HepG2 (cell line): ENCODE data around the gene PRSS16. TPM values are rescaled to one million over a fixed set of nuclear protein-coding genes. Genes with fewer than 3 reads are reported as not detected.

Experiments
- GABPA ChIP-seq, 2 experiments: IDR thresholded peaks; 2 replicates each; pipeline ENCODE4 v1.6.1; 2011 to 2016; ENCODE audit warnings: low read depth in 2 of 2, low read length in 1 of 2, missing biosample characterization in 1 of 2, missing genetic modification characterization in 1 of 2
- HNF4A ChIP-seq: sonication (generic); formaldehyde crosslinking; IDR thresholded peaks from 2 replicates; pipeline ENCODE4 v1.4.0; 2020; ENCODE audit warnings: missing genetic modification reagents
- HNRNPH1 ChIP-seq: fragments of 200-400 bp; formaldehyde crosslinking; optimal IDR thresholded peaks from 2 replicates; pipeline ENCODE3; 2017; ENCODE audit warnings: mild to moderate bottlenecking, low read depth, low read length
- HOXA9 ChIP-seq: sonication (generic); formaldehyde crosslinking; IDR thresholded peaks from 2 replicates; pipeline ENCODE4 v1.8.1; 2022; ENCODE audit warnings: missing genetic modification reagents, mild to moderate bottlenecking, moderate library complexity, borderline replicate concordance
- JARID2 ChIP-seq: sonication (generic); formaldehyde crosslinking; IDR thresholded peaks from 2 replicates; pipeline ENCODE4 v1.8.1; 2023; ENCODE audit warnings: missing genetic modification reagents, inconsistent platforms; ENCODE audit not compliant: insufficient replicate concordance
- MATR3 ChIP-seq: sonication (generic); formaldehyde crosslinking; IDR thresholded peaks from 2 replicates; pipeline ENCODE4 v1.4.0; 2020; ENCODE audit warnings: missing genetic modification reagents
- MZF1 ChIP-seq: sonication (generic); formaldehyde crosslinking; IDR thresholded peaks from 2 replicates; pipeline ENCODE4 v1.8.1; 2023; ENCODE audit warnings: mild to moderate bottlenecking, missing genetic modification reagents, borderline replicate concordance
- NFE2L1 ChIP-seq: sonication (generic); formaldehyde crosslinking; IDR thresholded peaks from 2 replicates; pipeline ENCODE4 v1.4.0; 2020; ENCODE audit warnings: missing genetic modification reagents, mild to moderate bottlenecking, borderline replicate concordance
- NFKBIZ ChIP-seq: IDR thresholded peaks from 2 replicates; pipeline ENCODE4 v1.6.1; 2018; ENCODE audit warnings: missing genetic modification reagents, missing compliant biosample characterization
- PRPF4 ChIP-seq: fragments of 200-400 bp; formaldehyde crosslinking; IDR thresholded peaks from 2 replicates; pipeline ENCODE4 v1.6.1; 2016; ENCODE audit warnings: low read length, low read depth; ENCODE audit not compliant: poor library complexity, severe bottlenecking
- TRIM24 ChIP-seq: sonication (generic); formaldehyde crosslinking; IDR thresholded peaks from 2 replicates; pipeline ENCODE4 v1.8.0; 2022; ENCODE audit warnings: mild to moderate bottlenecking, missing genetic modification reagents
- ZFP1 ChIP-seq: IDR thresholded peaks from 2 replicates; pipeline ENCODE4 v1.6.1; 2016
- ZFP37 ChIP-seq: sonication (generic); formaldehyde crosslinking; IDR thresholded peaks from 2 replicates; pipeline ENCODE4 v1.4.0; 2020; ENCODE audit warnings: missing genetic modification reagents, borderline replicate concordance
- ZMYM2 ChIP-seq: sonication (generic); formaldehyde crosslinking; IDR thresholded peaks from 2 replicates; pipeline ENCODE4 v1.8.0; 2022; ENCODE audit warnings: mild to moderate bottlenecking, missing genetic modification reagents
- ZNF350 ChIP-seq: sonication (generic); formaldehyde crosslinking; IDR thresholded peaks from 2 replicates; pipeline ENCODE4 v1.4.0; 2020; ENCODE audit warnings: mild to moderate bottlenecking, low read depth, missing genetic modification reagents, borderline replicate concordance
- ZNF496 ChIP-seq: sonication (generic); formaldehyde crosslinking; IDR thresholded peaks from 2 replicates; pipeline ENCODE4 v1.8.1; 2023; ENCODE audit warnings: mild to moderate bottlenecking, moderate library complexity, missing genetic modification reagents; ENCODE audit not compliant: insufficient replicate concordance
- ZNF569 ChIP-seq: sonication (generic); formaldehyde crosslinking; IDR thresholded peaks from 2 replicates; pipeline ENCODE4 v1.5.0; 2020; ENCODE audit warnings: mild to moderate bottlenecking, missing genetic modification reagents, moderate library complexity, borderline replicate concordance
- ZNF570 ChIP-seq: sonication (generic); formaldehyde crosslinking; IDR thresholded peaks from 2 replicates; pipeline ENCODE4 v1.4.0; 2020; ENCODE audit warnings: mild to moderate bottlenecking, missing genetic modification reagents, borderline replicate concordance
- ZNF670 ChIP-seq: sonication (generic); formaldehyde crosslinking; IDR thresholded peaks from 2 replicates; pipeline ENCODE4 v1.8.0; 2022; ENCODE audit warnings: mild to moderate bottlenecking, missing genetic modification reagents, borderline replicate concordance
- ZNF672 ChIP-seq: sonication (generic); formaldehyde crosslinking; IDR thresholded peaks from 2 replicates; pipeline ENCODE4 v1.8.1; 2022; ENCODE audit warnings: missing genetic modification reagents
- polyA plus RNA-seq, 8 experiments: library from polyadenylated mRNA; depleted of rRNA in 3 of 8; stranded (reverse) in 7 of 8; unstranded in 1 of 8; fragments of >200 nt; fragmentation: Illumina TruSeq in 4 of 8; extraction: Trizol in 4 of 8; gene quantifications; 2 replicates each; pipeline versions ENCODE4 v1.2.1 to v1.2.3, GENCODE V29; 2011 to 2016; ENCODE audit warnings: low read depth in 4 of 8, missing spikeins in 1 of 8, mixed read lengths in 1 of 8; ENCODE audit not compliant: insufficient read depth in 1 of 8
- total RNA-seq, 5 experiments: library from RNA; depleted of rRNA; stranded (reverse); fragments of >200 nt; fragmentation: Illumina TruSeq; extraction: Trizol; gene quantifications; 2 replicates each; pipeline ENCODE4 v1.2.3, GENCODE V29; 2016; ENCODE audit warnings: low read depth in 1 of 5
- TF ChIP-seq, protein P1 (sequence below): sonication (generic); formaldehyde crosslinking; IDR thresholded peaks from 2 replicates; pipeline ENCODE4 v1.4.0; 2020; ENCODE audit warnings: missing genetic modification reagents
- TF ChIP-seq, protein P2 (sequence below): sonication (generic); formaldehyde crosslinking; IDR thresholded peaks from 2 replicates; pipeline ENCODE4 v1.5.0; 2020; ENCODE audit warnings: missing genetic modification reagents, mild to moderate bottlenecking, borderline replicate concordance
- TF ChIP-seq, protein P3 (sequence below), 2 experiments: sonication (generic) in 1 of 2; formaldehyde crosslinking in 1 of 2; IDR thresholded peaks; 2 replicates each; pipeline versions ENCODE4 v1.4.0 to v1.6.1; 2018 to 2020; ENCODE audit warnings: missing genetic modification reagents in 2 of 2, borderline replicate concordance in 1 of 2, low read depth in 1 of 2, mild to moderate bottlenecking in 1 of 2, missing biosample characterization in 1 of 2

Gene PRSS16
- total and polyA plus RNA-seq, 2 of the 13 experiments (the other 11 are each of a cell fraction or from before 2014, with no cell fraction given) = not detected

DNA sequence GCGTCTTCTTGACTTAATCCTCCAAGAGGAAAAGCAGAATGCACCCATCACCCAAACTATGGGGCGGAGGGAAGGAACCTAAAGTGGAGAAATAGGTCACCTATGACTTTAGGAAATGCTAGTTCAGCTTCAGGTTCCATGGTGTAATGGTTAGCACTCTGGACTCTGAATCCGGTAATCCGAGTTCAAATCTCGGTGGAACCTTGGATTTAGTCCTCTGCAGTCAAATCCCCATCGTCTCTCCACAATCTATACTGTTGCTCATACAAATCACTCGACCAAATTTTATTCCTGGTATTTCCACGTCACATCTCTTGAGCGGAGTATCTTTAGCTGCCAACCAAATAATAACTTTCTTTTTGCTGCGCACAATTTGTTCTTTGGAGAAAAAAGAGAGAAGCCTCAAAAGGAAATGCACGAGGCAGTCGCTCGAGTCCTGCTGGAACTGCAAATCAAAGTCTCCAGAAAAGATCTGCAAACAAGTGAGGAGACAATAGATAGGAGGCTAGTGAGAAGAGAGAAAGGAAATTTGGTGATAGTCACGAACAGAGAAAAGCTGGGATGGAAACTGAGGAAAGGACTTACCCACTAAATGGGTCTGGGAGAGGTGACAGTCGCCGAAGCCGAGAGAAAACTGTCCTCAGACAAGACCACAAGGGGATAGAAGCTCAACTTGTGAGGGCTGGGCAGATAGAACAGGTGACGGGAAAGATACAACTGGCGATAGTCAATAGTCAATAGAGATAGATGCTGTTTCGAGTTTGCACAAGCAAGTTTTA is 48.0 kb downstream of the PRSS16 start (continued):
- TF ChIP-seq ZNF670 (CRISPR knock-in tag) (0 out of 2 replicates have a peak, but pooled peaks have one; percentile 7), ZFP37 (CRISPR knock-in tag) (no peak), JARID2 (no peak), NFE2L1 (CRISPR knock-in tag) (no peak), ZNF570 (CRISPR knock-in tag) (no peak), ZNF672 (no peak), ZMYM2 (CRISPR knock-in tag) (peak; percentile 89; the same call in 1 of the 2 replicates), ZNF350 (no peak), HOXA9 (no peak), NFKBIZ (CRISPR knock-in tag) (no peak), MZF1 (CRISPR knock-in tag) (no peak), ZNF569 (CRISPR knock-in tag) (no peak), PRPF4 (peak; percentile 59), ZFP1 (CRISPR knock-in tag) (no peak), HNF4A (CRISPR knock-in tag) (peak; percentile 76), TRIM24 (no peak), ZNF496 (CRISPR knock-in tag) (no peak), MATR3 (no peak), GABPA (IDR thresholded peaks at IDR 0.05; ENCODE audit: low read depth, low read length) (no peak), GABPA (CRISPR knock-in tag; IDR thresholded peaks at IDR 0.05; ENCODE audit: low read depth) (0 out of 2 replicates have a peak, but pooled peaks have one; percentile 26), HNRNPH1 (no peak)
- TF ChIP-seq, protein P1, sequence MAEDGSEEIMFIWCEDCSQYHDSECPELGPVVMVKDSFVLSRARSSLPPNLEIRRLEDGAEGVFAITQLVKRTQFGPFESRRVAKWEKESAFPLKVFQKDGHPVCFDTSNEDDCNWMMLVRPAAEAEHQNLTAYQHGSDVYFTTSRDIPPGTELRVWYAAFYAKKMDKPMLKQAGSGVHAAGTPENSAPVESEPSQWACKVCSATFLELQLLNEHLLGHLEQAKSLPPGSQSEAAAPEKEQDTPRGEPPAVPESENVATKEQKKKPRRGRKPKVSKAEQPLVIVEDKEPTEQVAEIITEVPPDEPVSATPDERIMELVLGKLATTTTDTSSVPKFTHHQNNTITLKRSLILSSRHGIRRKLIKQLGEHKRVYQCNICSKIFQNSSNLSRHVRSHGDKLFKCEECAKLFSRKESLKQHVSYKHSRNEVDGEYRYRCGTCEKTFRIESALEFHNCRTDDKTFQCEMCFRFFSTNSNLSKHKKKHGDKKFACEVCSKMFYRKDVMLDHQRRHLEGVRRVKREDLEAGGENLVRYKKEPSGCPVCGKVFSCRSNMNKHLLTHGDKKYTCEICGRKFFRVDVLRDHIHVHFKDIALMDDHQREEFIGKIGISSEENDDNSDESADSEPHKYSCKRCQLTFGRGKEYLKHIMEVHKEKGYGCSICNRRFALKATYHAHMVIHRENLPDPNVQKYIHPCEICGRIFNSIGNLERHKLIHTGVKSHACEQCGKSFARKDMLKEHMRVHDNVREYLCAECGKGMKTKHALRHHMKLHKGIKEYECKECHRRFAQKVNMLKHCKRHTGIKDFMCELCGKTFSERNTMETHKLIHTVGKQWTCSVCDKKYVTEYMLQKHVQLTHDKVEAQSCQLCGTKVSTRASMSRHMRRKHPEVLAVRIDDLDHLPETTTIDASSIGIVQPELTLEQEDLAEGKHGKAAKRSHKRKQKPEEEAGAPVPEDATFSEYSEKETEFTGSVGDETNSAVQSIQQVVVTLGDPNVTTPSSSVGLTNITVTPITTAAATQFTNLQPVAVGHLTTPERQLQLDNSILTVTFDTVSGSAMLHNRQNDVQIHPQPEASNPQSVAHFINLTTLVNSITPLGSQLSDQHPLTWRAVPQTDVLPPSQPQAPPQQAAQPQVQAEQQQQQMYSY (CRISPR knock-in tag) = no peak
- TF ChIP-seq, protein P2, sequence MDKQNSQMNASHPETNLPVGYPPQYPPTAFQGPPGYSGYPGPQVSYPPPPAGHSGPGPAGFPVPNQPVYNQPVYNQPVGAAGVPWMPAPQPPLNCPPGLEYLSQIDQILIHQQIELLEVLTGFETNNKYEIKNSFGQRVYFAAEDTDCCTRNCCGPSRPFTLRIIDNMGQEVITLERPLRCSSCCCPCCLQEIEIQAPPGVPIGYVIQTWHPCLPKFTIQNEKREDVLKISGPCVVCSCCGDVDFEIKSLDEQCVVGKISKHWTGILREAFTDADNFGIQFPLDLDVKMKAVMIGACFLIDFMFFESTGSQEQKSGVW (CRISPR knock-in tag) = no peak
- TF ChIP-seq, protein P3, sequence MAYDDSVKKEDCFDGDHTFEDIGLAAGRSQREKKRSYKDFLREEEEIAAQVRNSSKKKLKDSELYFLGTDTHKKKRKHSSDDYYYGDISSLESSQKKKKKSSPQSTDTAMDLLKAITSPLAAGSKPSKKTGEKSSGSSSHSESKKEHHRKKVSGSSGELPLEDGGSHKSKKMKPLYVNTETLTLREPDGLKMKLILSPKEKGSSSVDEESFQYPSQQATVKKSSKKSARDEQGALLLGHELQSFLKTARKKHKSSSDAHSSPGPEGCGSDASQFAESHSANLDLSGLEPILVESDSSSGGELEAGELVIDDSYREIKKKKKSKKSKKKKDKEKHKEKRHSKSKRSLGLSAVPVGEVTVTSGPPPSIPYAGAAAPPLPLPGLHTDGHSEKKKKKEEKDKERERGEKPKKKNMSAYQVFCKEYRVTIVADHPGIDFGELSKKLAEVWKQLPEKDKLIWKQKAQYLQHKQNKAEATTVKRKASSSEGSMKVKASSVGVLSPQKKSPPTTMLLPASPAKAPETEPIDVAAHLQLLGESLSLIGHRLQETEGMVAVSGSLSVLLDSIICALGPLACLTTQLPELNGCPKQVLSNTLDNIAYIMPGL (CRISPR knock-in tag; IDR thresholded peaks at IDR 0.05; ENCODE audit: borderline replicate concordance in 1 of 2, low read depth in 1 of 2) = peak; percentile 93 to 99
